ENCODE data around the gene OPCML.

OPCML gene

DNA sequence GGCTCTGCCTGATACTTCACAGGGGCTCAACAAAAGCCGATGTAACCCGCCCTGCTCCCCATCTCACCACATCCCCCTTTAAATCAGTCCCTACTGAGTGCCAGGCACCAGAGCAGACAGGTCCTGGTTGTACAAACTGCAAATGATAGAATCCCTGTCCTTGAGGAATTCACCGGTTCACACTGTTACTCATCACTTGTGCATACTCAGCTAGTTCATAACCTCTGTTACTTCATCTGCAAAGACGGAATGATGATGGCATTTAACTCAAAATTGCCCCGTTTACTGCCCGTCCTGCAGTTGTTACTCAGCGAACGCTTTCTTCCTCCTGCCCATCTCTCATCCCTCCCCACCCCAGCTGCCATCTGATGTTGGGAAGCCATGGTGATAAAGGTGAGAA, 384.7 kb downstream of the OPCML start:
- H2AFZ ChIP-seq (ENCODE audit: low read length): no peak overlapping the region
- H3K4me3 ChIP-seq (ENCODE audit: low read length, poor library complexity, severe bottlenecking): no peak overlapping the region
- no peaks in the 10 kb centered on the region for H3K9me2 ChIP-seq (replicated peaks; ENCODE audit: low read depth, low read length)
- no peaks in the 10 kb centered on the region for H3K27me3 ChIP-seq (ENCODE audit: insufficient read depth, low read length, poor library complexity, severe bottlenecking)
- H3K36me3 ChIP-seq (ENCODE audit: insufficient read depth, low read length): no peaks in the 10 kb centered on the region
- H3K9ac ChIP-seq (ENCODE audit: low read depth, low read length, poor library complexity, severe bottlenecking): no peak overlapping the region
- no peaks in the 10 kb centered on the region for H3K4me1 ChIP-seq (ENCODE audit: insufficient read depth, low read length, poor library complexity, severe bottlenecking)
- no peak overlapping the region for H3K4me2 ChIP-seq (ENCODE audit: low read depth, low read length, poor library complexity, severe bottlenecking)
- TF ChIP-seq EZH2phosphoT487 (IDR thresholded peaks at IDR 0.05; ENCODE audit: borderline replicate concordance): no peak
- no peak for TF ChIP-seq CTCF (conservative IDR thresholded peaks at IDR 0.05; ENCODE audit: low read length)
- no peaks in the 10 kb centered on the region for H3K79me2 ChIP-seq (ENCODE audit: insufficient read depth, low read length)
- no peaks in the 10 kb centered on the region for H4K20me1 ChIP-seq (ENCODE audit: insufficient read depth, low read length, poor library complexity, severe bottlenecking)
- peaks cover 11% of the 10 kb centered on the region; the same call in 1 of the 2 replicates for H3K9me3 ChIP-seq (ENCODE audit: insufficient read depth, low read depth, low read length)
- no peaks in the 10 kb centered on the region for H3F3A ChIP-seq (ENCODE audit: low read depth)

- Histone ChIP-seq H2AFZ (ENCODE audit: low read length) (no peak overlapping the region), H3K36me3 (ENCODE audit: insufficient read depth, low read length) (no peaks in the 10 kb centered on the region), H3K4me2 (ENCODE audit: low read depth, low read length, poor library complexity, severe bottlenecking) (no peak overlapping the region), H3K79me2 (ENCODE audit: insufficient read depth, low read length) (no peaks in the 10 kb centered on the region), H3K4me1 (ENCODE audit: insufficient read depth, low read length, poor library complexity, severe bottlenecking) (no peaks in the 10 kb centered on the region), H4K20me1 (ENCODE audit: insufficient read depth, low read length, poor library complexity, severe bottlenecking) (no peaks in the 10 kb centered on the region), H3K4me3 (ENCODE audit: low read length, poor library complexity, severe bottlenecking) (no peak overlapping the region), H3K9me2 (replicated peaks; ENCODE audit: low read depth, low read length) (no peaks in the 10 kb centered on the region), H3K9ac (ENCODE audit: low read depth, low read length, poor library complexity, severe bottlenecking) (no peak overlapping the region), H3K9me3 (ENCODE audit: insufficient read depth, low read depth, low read length) (peaks cover 11% of the 10 kb centered on the region; the same call in 1 of the 2 replicates), H3K27me3 (ENCODE audit: insufficient read depth, low read length, poor library complexity, severe bottlenecking) (no peaks in the 10 kb centered on the region), H3F3A (ENCODE audit: low read depth) (no peaks in the 10 kb centered on the region)
- TF ChIP-seq CTCF (conservative IDR thresholded peaks at IDR 0.05; ENCODE audit: low read length): no peak
- TF ChIP-seq EZH2phosphoT487 (IDR thresholded peaks at IDR 0.05; ENCODE audit: borderline replicate concordance): no peak
Observed at GRCh38 chr11:133146697-133147306, 385.5 kb downstream of the OPCML start.

DNA sequence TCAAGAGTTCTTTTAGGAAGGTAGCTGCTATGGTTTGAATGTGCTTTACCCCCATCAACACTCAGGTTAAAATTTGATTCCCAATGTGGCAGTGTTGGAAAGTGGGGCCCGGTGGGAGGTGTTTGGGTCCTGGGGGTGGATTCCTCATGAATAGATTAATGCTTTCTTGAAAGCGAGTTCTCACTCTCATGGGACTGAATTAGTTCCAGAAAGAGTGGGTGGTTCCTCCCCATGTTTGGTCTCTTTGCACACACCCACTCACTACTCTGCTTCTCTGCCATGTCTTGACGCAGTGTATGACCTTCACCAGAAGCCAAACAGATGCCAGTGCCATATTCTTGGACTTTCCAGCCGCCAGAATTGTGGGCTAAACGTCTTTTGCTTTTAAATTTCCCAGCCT, 394.4 kb downstream of the OPCML start:
- no peaks in the 10 kb centered on the region for H3K27me3 ChIP-seq (ENCODE audit: insufficient read depth, low read length, poor library complexity, severe bottlenecking)
- H3K4me3 ChIP-seq (ENCODE audit: low read length, poor library complexity, severe bottlenecking): no peak overlapping the region
- no peak for TF ChIP-seq EZH2phosphoT487 (IDR thresholded peaks at IDR 0.05; ENCODE audit: borderline replicate concordance)
- no peak for TF ChIP-seq CTCF (conservative IDR thresholded peaks at IDR 0.05; ENCODE audit: low read length)
- no peaks in the 10 kb centered on the region for H3K36me3 ChIP-seq (ENCODE audit: insufficient read depth, low read length)
- H4K20me1 ChIP-seq (ENCODE audit: insufficient read depth, low read length, poor library complexity, severe bottlenecking): no peaks in the 10 kb centered on the region
- H3K4me1 ChIP-seq (ENCODE audit: insufficient read depth, low read length, poor library complexity, severe bottlenecking): no peaks in the 10 kb centered on the region
- H3K9me2 ChIP-seq (replicated peaks; ENCODE audit: low read depth, low read length): no peaks in the 10 kb centered on the region
- H2AFZ ChIP-seq (ENCODE audit: low read length): no peak overlapping the region
- H3F3A ChIP-seq (ENCODE audit: low read depth): no peaks in the 10 kb centered on the region
- H3K9me3 ChIP-seq (ENCODE audit: insufficient read depth, low read depth, low read length): no peaks in the 10 kb centered on the region
- no peak overlapping the region for H3K9ac ChIP-seq (ENCODE audit: low read depth, low read length, poor library complexity, severe bottlenecking)
- H3K4me2 ChIP-seq (ENCODE audit: low read depth, low read length, poor library complexity, severe bottlenecking): no peak overlapping the region
- H3K79me2 ChIP-seq (ENCODE audit: insufficient read depth, low read length): no peaks in the 10 kb centered on the region
